Measurements from ENCODE around the gene DCST1. TPM values are rescaled to one million over a fixed set of nuclear protein-coding genes. Genes with fewer than 3 reads are reported as not detected.
A peak's percentile ranks its signal among the peaks of the same experiment; 100 is the strongest.

DCST1 gene
- total RNA-seq, 1 experiment from 2014 or later, result not detected

DNA sequence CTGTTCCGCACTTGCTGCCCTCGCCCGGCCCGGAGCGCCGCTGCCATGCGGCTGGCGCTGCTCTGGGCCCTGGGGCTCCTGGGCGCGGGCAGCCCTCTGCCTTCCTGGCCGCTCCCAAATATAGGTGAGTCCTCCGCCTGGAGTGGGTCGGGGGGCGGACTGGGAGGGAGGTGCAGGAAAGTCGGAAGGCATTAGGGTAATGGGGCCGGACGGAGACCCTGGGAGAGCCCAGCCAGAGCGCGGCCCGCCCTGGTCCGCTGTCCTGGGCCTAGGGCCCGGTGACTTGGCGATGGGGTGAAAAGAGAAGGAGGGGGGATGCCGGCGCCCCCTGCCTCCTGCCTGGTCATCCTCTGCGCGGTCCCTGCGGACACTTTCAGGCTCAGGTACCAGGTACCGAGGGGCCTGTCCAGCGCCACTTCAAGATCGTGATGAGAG lies 17.7 kb downstream of the DCST1 start:
- DNase-seq, result no peak
- TF ChIP-seq EZH2phosphoT487 (IDR thresholded peaks at IDR 0.05; ENCODE audit: borderline replicate concordance, low read length) (no peak), CTCF (conservative IDR thresholded peaks at IDR 0.05; ENCODE audit: low read depth, low read length) (no peak), EZH2 (IDR thresholded peaks at IDR 0.05; ENCODE audit: low read length, unreplicated experiment) (no peak)
- intact Hi-C loops (cut with micrococcal nuclease), result loop anchor here (2.0 to 5.0 kb wide), 2 partner anchors 34 to 49 kb away; partner anchors contain the start of gene ZBTB7B
- H3F3A ChIP-seq (ENCODE audit: low read length, unreplicated experiment), result peaks cover 8% of the 10 kb centered on the region
- H3K9ac ChIP-seq (ENCODE audit: low read length), result peak overlapping the region; percentile 87
- TSS peak; percentile 61 for BruUV-seq (replicated peaks)
- ATAC-seq, result peak; percentile 0
- H3K27ac ChIP-seq (ENCODE audit: low read length), result peak overlapping the region; percentile 67
- H3K4me2 ChIP-seq (ENCODE audit: low read length), result peak overlapping the region; percentile 99
- H2AFZ ChIP-seq (ENCODE audit: low read length), result peak overlapping the region; percentile 81
- H3K27me3 ChIP-seq (ENCODE audit: low read length), result no peaks in the 10 kb centered on the region
- CTCF ChIA-PET, result interaction anchor here (0.6 to 3.4 kb wide), 11 partner anchors 13 to 722 kb away, joined by 3 to 41 read pairs (median 4); partner anchors contain the start of gene KRTCAP2
- H3K36me3 ChIP-seq (ENCODE audit: low read depth, low read length), result peaks cover 25% of the 10 kb centered on the region
- H3K4me3 ChIP-seq (ENCODE audit: low read length), result peak overlapping the region; percentile 95
- H3K79me2 ChIP-seq (ENCODE audit: low read length), result peaks cover 35% of the 10 kb centered on the region
- H3K9me2 ChIP-seq (replicated peaks; ENCODE audit: low read length), result no peaks in the 10 kb centered on the region
- H4K20me1 ChIP-seq (ENCODE audit: low read length), result peaks cover 3% of the 10 kb centered on the region; the same call in 1 of the 2 replicates
- POLR2A ChIA-PET (ENCODE audit: unreplicated experiment), result interaction anchor here (0.5 to 1.1 kb wide), 4 partner anchors 23 to 78 kb away, joined by 3 to 14 read pairs (median 9); no protein-coding TSS in a partner anchor
- H3K4me1 ChIP-seq (ENCODE audit: insufficient read depth, low read length), result peaks cover 33% of the 10 kb centered on the region
- H3K9me3 ChIP-seq (ENCODE audit: low read length), result no peaks in the 10 kb centered on the region

DNA sequence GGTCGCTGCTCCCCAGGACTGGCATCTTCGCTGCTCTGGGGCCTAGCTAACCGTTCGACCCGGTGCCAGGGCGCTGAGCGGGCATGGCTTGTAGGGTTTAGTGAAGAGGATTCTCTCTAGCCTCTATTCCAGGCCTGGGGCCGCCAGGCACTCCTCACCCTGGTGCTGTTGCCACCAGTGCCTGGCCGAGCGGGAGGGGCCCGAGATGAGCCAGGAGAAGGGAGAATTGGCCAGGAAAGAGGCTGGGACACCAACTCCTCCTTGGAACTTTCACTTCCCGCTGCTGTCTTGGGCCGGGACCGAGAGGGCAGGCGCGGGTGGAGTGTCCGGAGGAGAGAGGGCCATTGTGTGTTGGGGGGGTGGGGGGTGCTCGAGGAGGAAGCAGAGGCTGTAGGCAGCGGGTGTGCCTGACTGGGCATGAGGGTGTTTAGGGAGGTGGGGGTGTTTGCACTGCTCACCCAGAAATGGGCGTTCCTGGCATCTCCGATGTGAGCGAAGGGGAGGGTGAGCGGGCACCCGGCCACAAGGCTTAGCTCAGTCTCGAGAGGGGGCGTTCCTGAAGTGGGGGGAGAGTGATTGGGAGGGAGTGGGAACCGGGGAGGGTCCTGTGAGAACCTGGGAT lies 18.3 kb downstream of the DCST1 start:
- ChIA-PET CTCF (interaction anchor here (0.6 to 3.4 kb wide), 9 partner anchors 14 to 739 kb away, joined by 3 to 41 read pairs (median 6); partner anchors contain the start of gene KRTCAP2), POLR2A (ENCODE audit: unreplicated experiment) (interaction anchor here (0.6 to 0.7 kb wide), 2 partner anchors 23 to 34 kb away, joined by 15 to 27 read pairs; no protein-coding TSS in a partner anchor)
- Histone ChIP-seq H2AFZ (ENCODE audit: low read length) (peak overlapping the region; percentile 81), H3K4me2 (ENCODE audit: low read length) (peak overlapping the region; percentile 99), H3K27ac (ENCODE audit: low read length) (peak overlapping the region; percentile 67), H3K27me3 (ENCODE audit: low read length) (no peaks in the 10 kb centered on the region), H3K9me2 (replicated peaks; ENCODE audit: low read length) (no peaks in the 10 kb centered on the region), H3K4me3 (ENCODE audit: low read length) (peak overlapping the region; percentile 95), H3K9ac (ENCODE audit: low read length) (peak overlapping the region; percentile 87), H3K4me1 (ENCODE audit: insufficient read depth, low read length) (peaks cover 33% of the 10 kb centered on the region), H3F3A (ENCODE audit: low read length, unreplicated experiment) (peaks cover 8% of the 10 kb centered on the region), H3K9me3 (ENCODE audit: low read length) (no peaks in the 10 kb centered on the region), H3K79me2 (ENCODE audit: low read length) (peaks cover 35% of the 10 kb centered on the region), H4K20me1 (ENCODE audit: low read length) (peaks cover 3% of the 10 kb centered on the region; the same call in 1 of the 2 replicates), H3K36me3 (ENCODE audit: low read depth, low read length) (peaks cover 30% of the 10 kb centered on the region)
- ATAC-seq (peak; percentile 33), DNase-seq (peak; percentile 77)
- BruUV-seq (replicated peaks), result TSS peak; percentile 63
- intact Hi-C loops (cut with micrococcal nuclease), result loop anchor here (2.0 to 5.0 kb wide), 2 partner anchors 35 to 49 kb away; partner anchors contain the start of gene ZBTB7B
- TF ChIP-seq EZH2 (IDR thresholded peaks at IDR 0.05; ENCODE audit: low read length, unreplicated experiment) (no peak), EZH2phosphoT487 (IDR thresholded peaks at IDR 0.05; ENCODE audit: borderline replicate concordance, low read length) (no peak), CTCF (conservative IDR thresholded peaks at IDR 0.05; ENCODE audit: low read depth, low read length) (no peak)
